ENCODE data around the gene DCTN4. TPM values are rescaled to one million over a fixed set of nuclear protein-coding genes. Genes with fewer than 3 reads are reported as not detected.

DCTN4 gene
- total RNA-seq, 1 donor from 2014 or later = 71.8 TPM

DNA sequence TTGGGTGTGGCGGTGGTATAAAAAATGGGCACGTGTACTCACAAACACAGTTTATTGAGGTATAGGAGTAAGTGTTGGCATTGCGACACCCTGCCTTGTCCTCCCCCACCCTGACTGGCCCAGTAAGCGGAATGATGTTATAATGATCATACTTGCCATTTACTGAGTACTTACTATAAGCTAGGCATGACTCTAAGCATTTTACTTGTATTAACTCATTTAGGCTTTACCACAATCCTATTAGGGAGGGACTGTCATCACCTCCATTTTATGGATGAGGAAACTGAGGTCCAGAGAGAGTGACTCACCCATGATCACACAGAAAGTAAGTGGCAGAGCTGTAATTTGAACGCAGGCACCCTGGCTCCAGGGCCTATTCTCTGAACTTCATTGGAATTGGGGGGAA is 22.0 kb upstream of the DCTN4 start:
- peak overlapping the region; percentile 92 for H3K27ac ChIP-seq
- DNase-seq = no peak
- peaks cover 60% of the 10 kb centered on the region for H3K4me1 ChIP-seq
- no peaks in the 10 kb centered on the region for H3K9me3 ChIP-seq
- intact Hi-C loops (cut with DNase I) = no loop called here
- ATAC-seq = no peak
- peak overlapping the region; percentile 92 for H3K4me3 ChIP-seq
- TF ChIP-seq, protein P1, sequence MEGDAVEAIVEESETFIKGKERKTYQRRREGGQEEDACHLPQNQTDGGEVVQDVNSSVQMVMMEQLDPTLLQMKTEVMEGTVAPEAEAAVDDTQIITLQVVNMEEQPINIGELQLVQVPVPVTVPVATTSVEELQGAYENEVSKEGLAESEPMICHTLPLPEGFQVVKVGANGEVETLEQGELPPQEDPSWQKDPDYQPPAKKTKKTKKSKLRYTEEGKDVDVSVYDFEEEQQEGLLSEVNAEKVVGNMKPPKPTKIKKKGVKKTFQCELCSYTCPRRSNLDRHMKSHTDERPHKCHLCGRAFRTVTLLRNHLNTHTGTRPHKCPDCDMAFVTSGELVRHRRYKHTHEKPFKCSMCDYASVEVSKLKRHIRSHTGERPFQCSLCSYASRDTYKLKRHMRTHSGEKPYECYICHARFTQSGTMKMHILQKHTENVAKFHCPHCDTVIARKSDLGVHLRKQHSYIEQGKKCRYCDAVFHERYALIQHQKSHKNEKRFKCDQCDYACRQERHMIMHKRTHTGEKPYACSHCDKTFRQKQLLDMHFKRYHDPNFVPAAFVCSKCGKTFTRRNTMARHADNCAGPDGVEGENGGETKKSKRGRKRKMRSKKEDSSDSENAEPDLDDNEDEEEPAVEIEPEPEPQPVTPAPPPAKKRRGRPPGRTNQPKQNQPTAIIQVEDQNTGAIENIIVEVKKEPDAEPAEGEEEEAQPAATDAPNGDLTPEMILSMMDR (IDR thresholded peaks at IDR 0.05) = no peak
- H3K27me3 ChIP-seq (ENCODE audit: low read depth) = no peaks in the 10 kb centered on the region
- no peaks in the 10 kb centered on the region for H3K36me3 ChIP-seq

DNA sequence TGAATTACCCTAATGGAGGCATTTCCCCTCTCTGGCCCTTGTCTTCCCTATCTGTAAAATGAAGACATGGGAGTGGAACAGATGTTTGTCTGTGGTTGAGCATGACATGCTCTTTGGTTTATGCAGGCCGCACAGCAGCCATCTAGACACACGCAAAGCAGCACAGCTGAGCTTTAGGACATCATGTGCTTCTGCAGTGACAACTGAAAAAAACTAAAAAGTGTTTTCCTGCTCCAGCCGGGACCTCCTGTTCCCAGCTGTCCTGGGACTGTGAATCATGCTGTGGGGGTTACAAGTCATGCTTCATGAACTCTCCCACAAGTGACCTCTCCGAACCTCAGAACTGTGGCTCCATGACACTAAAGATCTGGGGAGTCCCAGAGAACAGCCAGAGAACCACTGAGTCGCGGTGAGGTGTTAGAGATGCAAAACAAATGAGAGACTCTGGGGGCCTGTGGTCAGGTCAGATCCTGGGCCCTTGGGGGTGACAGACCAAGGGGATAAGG is 21.4 kb upstream of the DCTN4 start:
- H3K27ac ChIP-seq = peak overlapping the region; percentile 92
- peaks cover 60% of the 10 kb centered on the region for H3K4me1 ChIP-seq
- peak overlapping the region; percentile 92 for H3K4me3 ChIP-seq
- H3K9me3 ChIP-seq = no peaks in the 10 kb centered on the region
- intact Hi-C loops (cut with DNase I) = no loop called here
- no peaks in the 10 kb centered on the region for H3K36me3 ChIP-seq
- DNase-seq (no peak), ATAC-seq (peak in 1 of 2 donors; percentile 22)
- TF ChIP-seq, protein P1 (IDR thresholded peaks at IDR 0.05) = no peak
- no peaks in the 10 kb centered on the region for H3K27me3 ChIP-seq (ENCODE audit: low read depth)

DNA sequence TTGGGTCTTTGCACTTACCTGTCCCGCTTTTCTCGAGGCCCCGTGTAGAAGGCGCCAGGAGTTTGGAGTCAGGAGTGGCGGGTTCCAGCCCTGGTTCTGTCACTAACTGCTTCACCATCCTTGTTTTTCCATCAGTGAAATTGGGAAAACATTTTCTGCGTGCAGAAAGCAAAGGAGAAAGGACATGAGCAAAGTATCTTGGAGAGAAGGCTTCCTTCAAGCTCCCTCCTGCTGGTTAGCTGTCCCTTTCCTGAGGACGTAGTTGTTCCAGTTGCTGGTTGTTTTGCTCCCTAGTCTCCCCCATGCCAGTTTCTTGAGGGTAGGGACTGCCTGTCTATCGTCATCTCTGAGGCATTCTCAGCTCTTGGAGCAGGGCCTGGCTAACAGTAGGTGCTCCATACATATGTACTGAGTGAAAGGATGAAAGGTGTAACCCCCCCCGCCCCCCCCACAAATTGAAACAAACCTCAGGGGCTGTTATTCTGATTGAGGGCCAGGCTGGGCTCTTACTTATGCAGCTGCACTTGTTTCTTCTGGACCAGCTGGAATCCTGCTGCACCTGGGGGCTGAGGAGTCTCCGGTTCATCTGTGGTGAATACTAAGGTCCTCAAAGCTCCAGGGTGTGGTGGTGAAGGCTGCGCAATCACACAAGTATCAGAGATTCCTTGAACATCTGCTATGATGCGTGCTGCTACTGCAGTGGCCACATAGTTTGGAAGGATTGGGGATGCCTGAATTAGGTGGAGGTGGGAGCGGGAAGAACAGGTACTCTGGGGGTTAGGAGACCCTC is 20.8 kb upstream of the DCTN4 start:
- no peaks in the 10 kb centered on the region for H3K9me3 ChIP-seq
- TF ChIP-seq, protein P1 (IDR thresholded peaks at IDR 0.05) = no peak
- H3K4me3 ChIP-seq = peak overlapping the region; percentile 92
- ATAC-seq (no peak), DNase-seq (no peak)
- intact Hi-C loops (cut with DNase I) = no loop called here
- no peaks in the 10 kb centered on the region for H3K36me3 ChIP-seq
- H3K4me1 ChIP-seq = peaks cover 54% of the 10 kb centered on the region
- peak overlapping the region; percentile 92 for H3K27ac ChIP-seq
- H3K27me3 ChIP-seq (ENCODE audit: low read depth) = no peaks in the 10 kb centered on the region

DNA sequence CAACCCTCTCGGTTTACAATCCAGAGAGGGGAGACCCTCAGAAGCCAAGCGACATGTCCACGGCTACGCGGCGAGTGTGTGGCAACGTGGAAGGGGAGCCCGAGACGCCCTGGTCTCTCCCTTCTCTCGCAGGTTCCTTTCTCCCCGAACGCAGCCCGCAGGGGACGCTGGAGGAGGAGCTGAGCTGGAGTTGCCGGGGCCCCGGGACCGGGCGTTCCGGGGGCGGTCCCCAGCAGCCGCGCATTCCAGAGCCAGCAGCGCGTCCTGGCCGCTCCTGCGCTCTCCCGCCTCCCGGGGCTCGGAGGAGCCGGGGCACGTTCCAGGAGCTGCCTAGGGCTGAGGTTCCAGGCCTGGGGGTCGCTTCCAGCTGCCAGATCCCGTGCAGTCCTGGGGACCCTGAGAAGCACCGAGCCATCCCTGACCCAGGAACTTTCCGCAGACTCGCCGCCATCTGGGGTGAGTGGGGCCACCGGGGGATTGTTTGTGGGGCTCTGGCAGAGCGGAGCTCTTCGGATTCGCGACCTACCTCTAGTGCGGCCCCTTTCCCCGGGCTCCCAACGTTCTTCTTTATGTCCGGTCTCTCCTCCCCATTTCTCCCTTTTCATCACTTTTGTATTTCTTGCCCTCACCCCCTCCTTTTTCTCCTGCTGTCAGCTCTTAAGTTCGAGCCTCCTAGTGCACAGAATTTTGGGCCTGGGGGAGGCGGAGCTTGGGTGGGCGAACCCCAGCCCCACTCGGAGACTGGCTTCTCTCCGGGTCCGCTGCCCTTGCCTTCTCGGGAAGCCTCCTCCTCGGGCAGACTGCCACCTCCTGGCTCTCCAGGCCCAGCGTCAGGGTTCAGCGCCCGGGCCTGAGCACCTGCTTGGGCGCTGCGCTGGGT is 19.9 kb upstream of the DCTN4 start, which contains the start of gene SMIM3:
TSS of gene SMIM3 (plus strand) at position 241 of the 880 bp plus-strand sequence. CDS start 16,684 bp downstream, outside the sequence.
- peaks cover 46% of the 10 kb centered on the region for H3K4me1 ChIP-seq
- DNase-seq (peak; percentile 88), ATAC-seq (peak; percentile 92 to 96)
- intact Hi-C loops (cut with DNase I) = no loop called here
- H3K27me3 ChIP-seq (ENCODE audit: low read depth) = no peaks in the 10 kb centered on the region
- H3K9me3 ChIP-seq = no peaks in the 10 kb centered on the region
- no peaks in the 10 kb centered on the region for H3K36me3 ChIP-seq
- TF ChIP-seq, protein P1 (IDR thresholded peaks at IDR 0.05) = peak; percentile 55
- peak within 1 kb of the TSS; percentile 92 for H3K27ac ChIP-seq
- peak within 1 kb of the TSS; percentile 92 for H3K4me3 ChIP-seq

DNA sequence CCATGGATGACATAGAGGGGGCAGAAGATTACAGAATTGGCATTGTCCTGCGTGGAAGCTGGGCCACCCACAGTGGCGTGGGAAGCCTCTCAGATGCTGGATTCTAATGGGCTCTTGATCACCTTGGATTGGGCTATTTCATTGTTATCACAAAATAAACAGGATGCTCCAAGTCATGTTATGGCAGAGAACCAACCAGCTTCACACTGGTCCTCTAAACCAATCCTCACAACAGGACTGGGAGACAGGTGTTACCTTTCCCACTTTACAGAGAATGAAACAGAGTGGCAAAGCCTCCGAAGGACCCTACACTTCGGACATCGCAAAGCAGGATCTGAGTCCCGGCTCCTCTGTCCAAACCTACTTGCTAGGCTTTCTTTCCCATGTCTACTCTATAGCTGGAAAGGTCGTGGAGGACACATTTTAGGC is 19.3 kb upstream of the DCTN4 start:
- TF ChIP-seq, protein P1 (IDR thresholded peaks at IDR 0.05) = no peak
- peak overlapping the region; percentile 92 for H3K4me3 ChIP-seq
- ATAC-seq (peak; percentile 20 to 21), DNase-seq (no peak)
- H3K4me1 ChIP-seq = peaks cover 42% of the 10 kb centered on the region
- intact Hi-C loops (cut with DNase I) = no loop called here
- no peaks in the 10 kb centered on the region for H3K9me3 ChIP-seq
- no peaks in the 10 kb centered on the region for H3K36me3 ChIP-seq
- H3K27ac ChIP-seq = peak overlapping the region; percentile 92
- H3K27me3 ChIP-seq (ENCODE audit: low read depth) = no peaks in the 10 kb centered on the region

Measured in lower lobe of right lung (tissue), 2 donors.